ENCODE measurements around the gene TBKBP1.

- no peak for TF ChIP-seq CTCF (IDR thresholded peaks at IDR 0.05; ENCODE audit: low read depth, low read length, missing input control)
- no peak for TF ChIP-seq FOXA1 (IDR thresholded peaks at IDR 0.05)
- TF ChIP-seq GABPA (IDR thresholded peaks at IDR 0.05 in 1 of 2, conservative IDR thresholded peaks at IDR 0.05 in 1 of 2): no peak
- TF ChIP-seq MAX (IDR thresholded peaks at IDR 0.05): no peak
- no peak for TF ChIP-seq EGR1 (IDR thresholded peaks at IDR 0.05; ENCODE audit: low read depth in 2 of 2)
- TF ChIP-seq YY1 (IDR thresholded peaks at IDR 0.05): no peak
- no peak for TF ChIP-seq REST (IDR thresholded peaks at IDR 0.05)
- no peak for TF ChIP-seq ATF3 (IDR thresholded peaks at IDR 0.05)
- no peak for TF ChIP-seq RAD21 (IDR thresholded peaks at IDR 0.05)
These were observed 8.2 kb upstream of the TBKBP1 start for GRCh38 chr17:47685556-47686275.
